HEK293T (cell line): Measurements from ENCODE around the gene KDELR1.

ENCODE experiments used
- FOXK2 ChIP-seq: fragments of 450-650 bp; IDR thresholded peaks from 2 replicates; pipeline ENCODE4 v1.6.1; 2016; ENCODE audit warnings: mild to moderate bottlenecking
- SP1 ChIP-seq: fragments of 450-650 bp; IDR thresholded peaks from 2 replicates; pipeline ENCODE4 v1.6.1; 2017
- SUZ12 ChIP-seq: fragments of 450-650 bp; IDR thresholded peaks from 2 replicates; pipeline ENCODE4 v1.6.1; 2016; ENCODE audit warnings: mild to moderate bottlenecking

DNA sequence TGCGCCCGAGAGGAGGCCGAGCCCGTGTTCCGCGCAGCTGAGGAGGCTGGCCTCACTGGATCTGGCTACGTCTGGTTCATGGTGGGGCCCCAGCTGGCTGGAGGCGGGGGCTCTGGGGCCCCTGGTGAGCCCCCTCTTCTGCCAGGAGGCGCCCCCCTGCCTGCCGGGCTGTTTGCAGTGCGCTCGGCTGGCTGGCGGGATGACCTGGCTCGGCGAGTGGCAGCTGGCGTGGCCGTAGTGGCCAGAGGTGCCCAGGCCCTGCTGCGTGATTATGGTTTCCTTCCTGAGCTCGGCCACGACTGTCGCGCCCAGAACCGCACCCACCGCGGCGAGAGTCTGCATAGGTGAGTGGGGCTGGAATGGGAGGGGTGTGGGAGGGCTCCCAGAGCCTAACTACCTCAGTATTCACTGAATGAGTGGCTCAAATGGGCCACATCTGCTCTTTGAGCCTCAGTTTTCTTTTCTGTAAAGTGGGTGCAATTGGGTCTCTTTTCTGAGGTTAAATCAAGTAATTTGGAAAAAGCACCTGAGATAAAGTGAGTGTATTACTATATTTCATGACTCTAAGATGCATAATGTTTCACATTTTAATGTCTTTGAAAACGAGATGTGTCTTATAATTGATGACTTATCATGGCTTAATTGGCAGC is 13.8 kb upstream of the KDELR1 start:
- TF ChIP-seq SUZ12 (no peak), SP1 (no peak), FOXK2 (no peak)
